Natural killer cell (primary cell): Measurements from ENCODE around the gene MSX2. TPM values are rescaled to one million over a fixed set of nuclear protein-coding genes. Genes with fewer than 3 reads are reported as not detected.

ENCODE experiments used
- ATAC-seq, 3 donors: fragments of 150-1000 bp in 2 of 3; fragments of 200-7000 bp in 1 of 3; cut with Tn5 transposase; 1 replicate in 1 of 3; 2 replicates in 2 of 3; pipeline ENCODE4 v1.10.0; 2021; ENCODE audit warnings: mild to moderate bottlenecking in 2 of 3, moderate library complexity in 2 of 3
- DNase-seq, 2 donors: peaks; one replicate each; pipeline versions ENCODE4 v3.0.0 to v3.0.0-alpha.2; 2013 to 2021; ENCODE audit warnings: mixed read lengths in 1 of 2
- H3K27ac ChIP-seq: one replicate; pipeline ENCODE4 v1.5.1; 2013; ENCODE audit warnings: mild to moderate bottlenecking, low read length
- H3K27me3 ChIP-seq: one replicate; pipeline ENCODE4 v1.6.1; 2013; ENCODE audit warnings: low read length; ENCODE audit not compliant: control insufficient read depth, insufficient read depth
- H3K36me3 ChIP-seq: one replicate; pipeline ENCODE4 v1.6.1; 2013; ENCODE audit warnings: low read length; ENCODE audit not compliant: control insufficient read depth, insufficient read depth
- H3K4me1 ChIP-seq: one replicate; pipeline ENCODE4 v1.6.1; 2013; ENCODE audit warnings: low read length; ENCODE audit not compliant: control insufficient read depth, insufficient read depth
- H3K4me3 ChIP-seq: one replicate; pipeline ENCODE4 v1.5.1; 2013; ENCODE audit warnings: low read length
- H3K9me3 ChIP-seq: one replicate; pipeline ENCODE4 v1.6.1; 2013; ENCODE audit warnings: low read length; ENCODE audit not compliant: control insufficient read depth, insufficient read depth
- H3K27ac Mint-ChIP-seq, 2 donors: one replicate each; pipeline ENCODE4 v1.8.0; 2022; ENCODE audit warnings: mild to moderate bottlenecking in 2 of 2, mixed read lengths in 2 of 2, moderate library complexity in 1 of 2
- H3K27me3 Mint-ChIP-seq, 2 donors: one replicate each; pipeline ENCODE4 v1.8.0; 2022; ENCODE audit warnings: low read depth in 2 of 2, mixed read lengths in 2 of 2
- H3K36me3 Mint-ChIP-seq: one replicate; pipeline ENCODE4 v1.8.0; 2022; ENCODE audit warnings: mixed read lengths
- H3K4me1 Mint-ChIP-seq, 2 donors: one replicate each; pipeline ENCODE4 v1.8.0; 2022; ENCODE audit warnings: mixed read lengths in 2 of 2
- H3K4me3 Mint-ChIP-seq: one replicate; pipeline ENCODE4 v1.8.0; 2022; ENCODE audit warnings: mild to moderate bottlenecking, moderate library complexity, mixed read lengths
- H3K9me3 Mint-ChIP-seq, 2 donors: one replicate each; pipeline ENCODE4 v1.8.0; 2022; ENCODE audit warnings: mixed read lengths in 2 of 2
- WGBS: methylation state at CpG from one replicate; pipeline ENCODE4 v1.1.7; 2013; ENCODE audit warnings: missing lambda C conversion rate; ENCODE audit not compliant: insufficient coverage; 5-methylcytosine and 5-hydroxymethylcytosine counted together
- intact Hi-C: fragments of 100-400 bp; cut with micrococcal nuclease; formaldehyde crosslinking; loops from one replicate; pipeline ENCODE4 v1.14.2; 2022
- total RNA-seq, 4 donors: library from RNA; stranded (reverse); fragments of 120-200 nt in 1 of 4; gene quantifications; one replicate each; pipeline versions ENCODE4 v1.2.3 to v1.2.4, GENCODE V29; 2013 to 2022
- TF ChIP-seq, protein P1 (sequence below): fragments of 200-600 bp; IDR thresholded peaks from one replicate; pipeline ENCODE4 v1.8.0; 2022; ENCODE audit warnings: antibody characterized with exemption

Gene MSX2
- total RNA-seq, 3 donors from 2014 or later (not counting 1 experiment from before 2014, with no cell fraction given): 0.40 TPM; not detected in 2

DNA sequence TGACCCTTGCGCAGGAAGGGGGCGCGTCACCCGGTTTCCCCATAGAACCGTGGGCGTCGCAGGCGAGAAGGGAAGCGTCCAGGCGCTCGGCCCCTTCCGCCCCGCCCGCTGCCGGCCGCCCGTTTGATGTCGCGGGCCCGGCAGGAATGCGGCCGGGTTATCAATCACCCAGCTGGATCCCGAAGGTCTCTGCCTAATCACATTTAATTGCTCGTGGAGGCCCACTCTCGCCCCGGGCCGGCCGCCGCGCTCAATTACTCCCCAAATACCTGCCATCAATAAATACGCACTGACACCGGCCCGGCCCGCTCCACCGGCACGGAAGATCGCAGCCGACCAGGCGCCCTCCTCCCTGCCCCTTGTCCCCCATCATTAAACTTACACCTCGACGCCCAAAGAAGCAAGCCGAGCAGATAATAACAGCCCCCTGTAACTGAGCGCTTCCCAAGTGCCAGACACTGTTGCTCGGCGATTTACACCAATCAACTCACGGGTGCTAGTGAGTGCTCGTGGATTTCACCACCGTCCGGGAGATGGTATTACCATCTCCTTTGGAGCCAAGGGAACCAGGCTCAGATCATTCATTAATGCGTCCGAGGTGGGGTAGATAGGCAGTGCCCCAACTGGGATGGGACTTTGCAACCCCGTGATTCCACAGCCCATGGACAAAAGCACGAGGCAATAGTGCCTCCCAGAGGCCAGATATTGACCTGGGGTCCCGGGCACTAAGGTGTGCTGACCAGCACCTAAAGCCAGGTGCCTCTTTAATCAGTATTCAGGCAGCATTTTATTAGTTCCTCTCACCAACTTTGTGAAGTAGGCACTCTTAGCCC is 11.3 kb downstream of the MSX2 start:
- H3K27me3 Mint-ChIP-seq: peaks cover 53 to 60% of the 10 kb centered on the region in 2 donors
- 6% methylated on average over 54 of the region's 54 CpGs for WGBS
- peaks cover 18% of the 10 kb centered on the region for H3K27me3 ChIP-seq
- ATAC-seq (no peak), DNase-seq (peak in 1 of 2 donors; percentile 8)
- H3K9me3 ChIP-seq: no peaks in the 10 kb centered on the region
- H3K4me3 Mint-ChIP-seq: no peak overlapping the region
- H3K27ac Mint-ChIP-seq: no peak overlapping the region
- H3K36me3 Mint-ChIP-seq: no peaks in the 10 kb centered on the region
- H3K4me1 ChIP-seq: no peaks in the 10 kb centered on the region
- H3K36me3 ChIP-seq: no peaks in the 10 kb centered on the region
- intact Hi-C loops: no loop called here
- H3K4me1 Mint-ChIP-seq: peaks cover 0 to 5% of the 10 kb centered on the region in 2 donors
- H3K4me3 ChIP-seq: no peak overlapping the region
- TF ChIP-seq, protein P1, sequence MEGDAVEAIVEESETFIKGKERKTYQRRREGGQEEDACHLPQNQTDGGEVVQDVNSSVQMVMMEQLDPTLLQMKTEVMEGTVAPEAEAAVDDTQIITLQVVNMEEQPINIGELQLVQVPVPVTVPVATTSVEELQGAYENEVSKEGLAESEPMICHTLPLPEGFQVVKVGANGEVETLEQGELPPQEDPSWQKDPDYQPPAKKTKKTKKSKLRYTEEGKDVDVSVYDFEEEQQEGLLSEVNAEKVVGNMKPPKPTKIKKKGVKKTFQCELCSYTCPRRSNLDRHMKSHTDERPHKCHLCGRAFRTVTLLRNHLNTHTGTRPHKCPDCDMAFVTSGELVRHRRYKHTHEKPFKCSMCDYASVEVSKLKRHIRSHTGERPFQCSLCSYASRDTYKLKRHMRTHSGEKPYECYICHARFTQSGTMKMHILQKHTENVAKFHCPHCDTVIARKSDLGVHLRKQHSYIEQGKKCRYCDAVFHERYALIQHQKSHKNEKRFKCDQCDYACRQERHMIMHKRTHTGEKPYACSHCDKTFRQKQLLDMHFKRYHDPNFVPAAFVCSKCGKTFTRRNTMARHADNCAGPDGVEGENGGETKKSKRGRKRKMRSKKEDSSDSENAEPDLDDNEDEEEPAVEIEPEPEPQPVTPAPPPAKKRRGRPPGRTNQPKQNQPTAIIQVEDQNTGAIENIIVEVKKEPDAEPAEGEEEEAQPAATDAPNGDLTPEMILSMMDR: no peak
- H3K27ac ChIP-seq: no peak overlapping the region
- H3K9me3 Mint-ChIP-seq: no peaks in the 10 kb centered on the region

DNA sequence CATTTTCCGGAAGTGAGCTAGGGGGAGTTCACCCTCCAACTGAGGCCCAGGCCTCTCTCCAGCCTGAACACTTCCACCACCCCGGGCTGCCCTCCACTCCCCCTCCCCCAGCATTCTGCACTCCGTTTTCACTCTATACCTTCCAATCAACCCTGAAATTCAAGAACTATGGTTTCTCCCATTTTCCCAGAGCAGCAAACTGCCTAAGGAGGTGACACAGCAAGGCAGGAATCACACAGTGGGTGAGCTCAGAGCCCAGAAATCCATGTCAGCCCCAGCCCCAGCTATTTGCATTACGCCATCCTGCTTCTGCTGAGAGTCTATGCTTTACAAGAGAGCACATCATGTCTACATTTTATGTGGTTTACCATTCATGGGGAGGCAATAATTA is 11.9 kb downstream of the MSX2 start:
- Mint-ChIP-seq H3K9me3 (no peaks in the 10 kb centered on the region), H3K4me3 (no peak overlapping the region), H3K4me1 (peaks cover 0 to 5% of the 10 kb centered on the region in 2 donors), H3K27ac (no peak overlapping the region), H3K36me3 (no peaks in the 10 kb centered on the region), H3K27me3 (peaks cover 47 to 54% of the 10 kb centered on the region in 2 donors)
- H3K4me1 ChIP-seq: no peaks in the 10 kb centered on the region
- H3K27me3 ChIP-seq: peaks cover 14% of the 10 kb centered on the region
- DNase-seq (no peak), ATAC-seq (no peak)
- no peak overlapping the region for H3K27ac ChIP-seq
- 27% methylated on average over 4 of the region's 4 CpGs for WGBS
- H3K36me3 ChIP-seq: no peaks in the 10 kb centered on the region
- intact Hi-C loops: no loop called here
- TF ChIP-seq, protein P1: no peak
- H3K9me3 ChIP-seq: no peaks in the 10 kb centered on the region
- no peak overlapping the region for H3K4me3 ChIP-seq

DNA sequence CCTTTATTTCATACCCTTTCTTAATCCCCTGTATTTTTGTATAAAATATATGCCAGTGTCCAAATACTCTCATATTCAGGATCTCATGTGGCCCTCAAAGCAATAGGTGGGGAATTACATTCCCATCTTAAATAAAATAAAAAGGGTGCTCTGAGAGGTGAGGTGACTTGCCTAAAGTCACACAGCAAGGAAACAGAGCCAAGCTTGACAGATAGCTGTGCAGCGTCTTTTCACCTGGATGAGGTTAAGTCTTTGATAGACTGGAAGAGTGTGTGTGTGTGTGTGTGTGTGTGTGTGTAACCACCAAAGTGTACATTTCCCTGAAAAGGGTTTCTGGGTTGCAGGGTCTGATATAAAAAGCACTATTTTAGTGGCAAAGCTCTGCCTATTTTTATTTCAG is 12.4 kb downstream of the MSX2 start:
- Histone ChIP-seq H3K27me3 (peaks cover 12% of the 10 kb centered on the region), H3K4me3 (no peak overlapping the region), H3K27ac (no peak overlapping the region), H3K4me1 (no peaks in the 10 kb centered on the region), H3K36me3 (no peaks in the 10 kb centered on the region), H3K9me3 (no peaks in the 10 kb centered on the region)
- intact Hi-C loops: no loop called here
- peaks cover 46 to 49% of the 10 kb centered on the region in 2 donors for H3K27me3 Mint-ChIP-seq
- no peak overlapping the region for H3K4me3 Mint-ChIP-seq
- TF ChIP-seq, protein P1: no peak
- H3K9me3 Mint-ChIP-seq: peaks cover 0 to 2% of the 10 kb centered on the region in 2 donors
- no peak for DNase-seq
- no peak overlapping the region for H3K27ac Mint-ChIP-seq
- H3K4me1 Mint-ChIP-seq: peaks cover 0 to 5% of the 10 kb centered on the region in 2 donors
- WGBS: 68% methylated on average over 1 of the region's 1 CpG
- H3K36me3 Mint-ChIP-seq: no peaks in the 10 kb centered on the region
- no peak for ATAC-seq
